ENCODE measurements around the gene FHOD1. TPM values are rescaled to one million over a fixed set of nuclear protein-coding genes. Genes with fewer than 3 reads are reported as not detected.
A peak's percentile ranks its signal among the peaks of the same experiment; 100 is the strongest.

Gene FHOD1
- polyA plus RNA-seq, 1 of the 3 experiments (the other 2 are of a cell fraction), result 70.9 TPM

DNA sequence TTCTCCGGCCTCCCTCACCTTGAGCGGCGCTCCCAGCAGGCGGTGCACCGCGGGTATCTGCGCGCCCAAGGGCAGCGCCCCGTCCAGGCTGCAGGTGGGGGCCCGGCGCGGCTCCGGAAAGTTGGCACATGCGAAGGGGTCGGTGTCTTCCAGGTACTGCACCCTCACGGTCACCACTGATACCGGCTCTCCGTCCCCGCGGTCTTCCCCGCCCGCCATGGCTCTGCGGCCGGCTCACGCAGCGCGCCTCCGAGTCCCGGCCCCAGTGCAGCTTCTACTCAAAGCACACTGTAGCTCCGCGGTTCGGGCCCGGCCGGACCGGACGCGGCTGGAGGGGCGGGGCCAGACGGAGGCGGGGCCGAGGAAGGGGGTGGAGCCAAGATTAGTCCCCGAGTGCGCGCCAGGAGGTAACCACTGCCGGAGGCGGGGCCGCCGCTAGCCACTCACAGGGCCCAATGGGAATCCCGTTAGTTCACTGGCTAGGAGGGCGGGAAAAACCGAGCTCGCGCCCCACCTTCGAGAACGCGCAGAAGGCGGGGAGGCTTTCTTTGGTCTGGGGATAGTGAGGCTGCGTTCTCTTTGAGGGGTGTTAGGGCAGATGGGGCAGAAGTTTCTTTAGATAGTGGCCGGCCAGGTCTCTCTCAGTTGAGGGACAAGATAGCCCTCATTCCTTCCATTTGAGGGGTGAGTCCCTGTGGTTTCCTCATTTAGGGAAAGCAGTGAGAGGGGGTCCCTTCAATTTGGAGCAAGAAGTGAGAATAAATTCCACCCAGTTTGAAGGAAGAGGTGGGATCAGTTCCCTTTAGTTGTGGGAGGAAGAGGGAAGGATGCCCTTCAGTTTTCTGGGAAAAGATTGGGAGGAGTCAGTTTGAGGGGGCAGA lies at the start of gene FHOD1 (continued):
- TF ChIP-seq, protein P1, sequence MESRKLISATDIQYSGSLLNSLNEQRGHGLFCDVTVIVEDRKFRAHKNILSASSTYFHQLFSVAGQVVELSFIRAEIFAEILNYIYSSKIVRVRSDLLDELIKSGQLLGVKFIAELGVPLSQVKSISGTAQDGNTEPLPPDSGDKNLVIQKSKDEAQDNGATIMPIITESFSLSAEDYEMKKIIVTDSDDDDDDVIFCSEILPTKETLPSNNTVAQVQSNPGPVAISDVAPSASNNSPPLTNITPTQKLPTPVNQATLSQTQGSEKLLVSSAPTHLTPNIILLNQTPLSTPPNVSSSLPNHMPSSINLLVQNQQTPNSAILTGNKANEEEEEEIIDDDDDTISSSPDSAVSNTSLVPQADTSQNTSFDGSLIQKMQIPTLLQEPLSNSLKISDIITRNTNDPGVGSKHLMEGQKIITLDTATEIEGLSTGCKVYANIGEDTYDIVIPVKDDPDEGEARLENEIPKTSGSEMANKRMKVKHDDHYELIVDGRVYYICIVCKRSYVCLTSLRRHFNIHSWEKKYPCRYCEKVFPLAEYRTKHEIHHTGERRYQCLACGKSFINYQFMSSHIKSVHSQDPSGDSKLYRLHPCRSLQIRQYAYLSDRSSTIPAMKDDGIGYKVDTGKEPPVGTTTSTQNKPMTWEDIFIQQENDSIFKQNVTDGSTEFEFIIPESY (IDR thresholded peaks at IDR 0.05; ENCODE audit: borderline replicate concordance, low read depth), result no peak
- TF ChIP-seq GABPA (IDR thresholded peaks at IDR 0.05; ENCODE audit: low read depth), result no peak

DNA sequence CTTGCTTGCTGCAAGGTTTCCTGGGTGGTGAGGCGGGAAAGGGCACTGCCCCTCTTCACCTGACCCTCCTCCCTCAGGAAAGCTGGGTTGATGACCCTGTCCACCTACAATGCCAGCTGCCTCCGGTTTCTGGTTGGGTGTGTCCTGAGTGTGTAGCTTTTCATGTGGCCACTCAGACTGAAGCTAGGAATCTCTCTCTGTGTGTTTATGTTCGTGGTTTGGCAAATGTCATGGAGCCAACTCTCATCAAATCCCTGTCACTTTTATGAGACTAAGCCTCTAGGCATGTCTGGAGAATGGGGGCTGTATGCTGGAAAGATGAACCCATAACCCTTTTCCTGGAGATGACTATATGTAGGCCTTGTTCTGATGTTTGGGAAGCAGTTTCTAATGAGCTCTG lies 49.1 kb upstream of the FHOD1 start:
- peak overlapping the region in 1 of 2 experiments; percentile 43; a peak in 3 of 4 replicates for H3K27ac ChIP-seq (ENCODE audit: low read depth in 2 of 2, low read length in 1 of 2)
- POLR2A ChIA-PET, result interaction anchor here (1.5 kb wide), 1 partner anchor 11 kb away, joined by 4 read pairs; no protein-coding TSS in a partner anchor

More for the DNA sequence above, 49.1 kb upstream of the FHOD1 start:
- Histone ChIP-seq H4K20me1 (ENCODE audit: insufficient read depth) (no peaks in the 10 kb centered on the region), H3K79me2 (ENCODE audit: insufficient read depth) (no peaks in the 10 kb centered on the region), H3K27me3 (ENCODE audit: insufficient read depth) (no peaks in the 10 kb centered on the region), H3K9ac (no peak overlapping the region), H3K4me1 (ENCODE audit: control insufficient read depth in 1 of 2, insufficient read depth in 2 of 2, low read depth in 1 of 2, low read length in 1 of 2) (peaks cover 0 to 8% of the 10 kb centered on the region in 2 experiments; a peak in 1 of 4 replicates), H3K9me3 (no peaks in the 10 kb centered on the region), H3K9me2 (no peaks in the 10 kb centered on the region), H2AFZ (ENCODE audit: low read depth) (no peak overlapping the region), H3K4me2 (no peak overlapping the region), H3K36me3 (replicated peaks in 1 of 2; ENCODE audit: control insufficient read depth in 1 of 2, insufficient read depth in 2 of 2, low read length in 1 of 2) (no peaks in the 10 kb centered on the region), H3K4me3 (ENCODE audit: low read depth in 2 of 2, low read length in 1 of 2) (no peak overlapping the region), H3F3A (replicated peaks; ENCODE audit: insufficient read depth) (peaks cover 7% of the 10 kb centered on the region)
- TF ChIP-seq GATA2 (CRISPR knock-in tag; IDR thresholded peaks at IDR 0.05), result no peak
- TF ChIP-seq, protein P2, sequence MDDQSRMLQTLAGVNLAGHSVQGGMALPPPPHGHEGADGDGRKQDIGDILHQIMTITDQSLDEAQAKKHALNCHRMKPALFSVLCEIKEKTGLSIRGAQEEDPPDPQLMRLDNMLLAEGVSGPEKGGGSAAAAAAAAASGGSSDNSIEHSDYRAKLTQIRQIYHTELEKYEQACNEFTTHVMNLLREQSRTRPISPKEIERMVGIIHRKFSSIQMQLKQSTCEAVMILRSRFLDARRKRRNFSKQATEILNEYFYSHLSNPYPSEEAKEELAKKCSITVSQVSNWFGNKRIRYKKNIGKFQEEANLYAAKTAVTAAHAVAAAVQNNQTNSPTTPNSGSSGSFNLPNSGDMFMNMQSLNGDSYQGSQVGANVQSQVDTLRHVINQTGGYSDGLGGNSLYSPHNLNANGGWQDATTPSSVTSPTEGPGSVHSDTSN (IDR thresholded peaks at IDR 0.05), result peak; percentile 28; the same call in 1 of the 2 replicates
- no peak for TF ChIP-seq EZH2phosphoT487 (IDR thresholded peaks at IDR 0.05; ENCODE audit: borderline replicate concordance, low read depth)
- TF ChIP-seq, protein P3, sequence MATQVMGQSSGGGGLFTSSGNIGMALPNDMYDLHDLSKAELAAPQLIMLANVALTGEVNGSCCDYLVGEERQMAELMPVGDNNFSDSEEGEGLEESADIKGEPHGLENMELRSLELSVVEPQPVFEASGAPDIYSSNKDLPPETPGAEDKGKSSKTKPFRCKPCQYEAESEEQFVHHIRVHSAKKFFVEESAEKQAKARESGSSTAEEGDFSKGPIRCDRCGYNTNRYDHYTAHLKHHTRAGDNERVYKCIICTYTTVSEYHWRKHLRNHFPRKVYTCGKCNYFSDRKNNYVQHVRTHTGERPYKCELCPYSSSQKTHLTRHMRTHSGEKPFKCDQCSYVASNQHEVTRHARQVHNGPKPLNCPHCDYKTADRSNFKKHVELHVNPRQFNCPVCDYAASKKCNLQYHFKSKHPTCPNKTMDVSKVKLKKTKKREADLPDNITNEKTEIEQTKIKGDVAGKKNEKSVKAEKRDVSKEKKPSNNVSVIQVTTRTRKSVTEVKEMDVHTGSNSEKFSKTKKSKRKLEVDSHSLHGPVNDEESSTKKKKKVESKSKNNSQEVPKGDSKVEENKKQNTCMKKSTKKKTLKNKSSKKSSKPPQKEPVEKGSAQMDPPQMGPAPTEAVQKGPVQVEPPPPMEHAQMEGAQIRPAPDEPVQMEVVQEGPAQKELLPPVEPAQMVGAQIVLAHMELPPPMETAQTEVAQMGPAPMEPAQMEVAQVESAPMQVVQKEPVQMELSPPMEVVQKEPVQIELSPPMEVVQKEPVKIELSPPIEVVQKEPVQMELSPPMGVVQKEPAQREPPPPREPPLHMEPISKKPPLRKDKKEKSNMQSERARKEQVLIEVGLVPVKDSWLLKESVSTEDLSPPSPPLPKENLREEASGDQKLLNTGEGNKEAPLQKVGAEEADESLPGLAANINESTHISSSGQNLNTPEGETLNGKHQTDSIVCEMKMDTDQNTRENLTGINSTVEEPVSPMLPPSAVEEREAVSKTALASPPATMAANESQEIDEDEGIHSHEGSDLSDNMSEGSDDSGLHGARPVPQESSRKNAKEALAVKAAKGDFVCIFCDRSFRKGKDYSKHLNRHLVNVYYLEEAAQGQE (IDR thresholded peaks at IDR 0.05; ENCODE audit: low read depth, low read length), result no peak
- TF ChIP-seq, protein P4, sequence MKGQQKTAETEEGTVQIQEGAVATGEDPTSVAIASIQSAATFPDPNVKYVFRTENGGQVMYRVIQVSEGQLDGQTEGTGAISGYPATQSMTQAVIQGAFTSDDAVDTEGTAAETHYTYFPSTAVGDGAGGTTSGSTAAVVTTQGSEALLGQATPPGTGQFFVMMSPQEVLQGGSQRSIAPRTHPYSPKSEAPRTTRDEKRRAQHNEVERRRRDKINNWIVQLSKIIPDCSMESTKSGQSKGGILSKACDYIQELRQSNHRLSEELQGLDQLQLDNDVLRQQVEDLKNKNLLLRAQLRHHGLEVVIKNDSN (IDR thresholded peaks at IDR 0.05; ENCODE audit: borderline replicate concordance, low read depth), result no peak
- no peak for TF ChIP-seq TCF12 (IDR thresholded peaks at IDR 0.05)
- TF ChIP-seq, protein P5, sequence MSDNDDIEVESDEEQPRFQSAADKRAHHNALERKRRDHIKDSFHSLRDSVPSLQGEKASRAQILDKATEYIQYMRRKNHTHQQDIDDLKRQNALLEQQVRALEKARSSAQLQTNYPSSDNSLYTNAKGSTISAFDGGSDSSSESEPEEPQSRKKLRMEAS (IDR thresholded peaks at IDR 0.05; ENCODE audit: low read depth), result no peak
- CTCF ChIA-PET, result interaction anchor here (1.2 to 4.2 kb wide), 5 partner anchors 11 to 35 kb away, joined by 3 to 23 read pairs (median 4); partner anchors contain the start of genes KCTD19 and LRRC36
- WGBS (ENCODE audit: low lambda C conversion rate), result 25% methylated on average over 3 of the region's 3 CpGs
- DNase-seq, result no peak
